Smooth muscle cell (in vitro differentiated cells): ENCODE measurements around the gene PRKCH. TPM values are rescaled to one million over a fixed set of nuclear protein-coding genes. Genes with fewer than 3 reads are reported as not detected.

Source experiments
- DNase-seq: peaks from one replicate; lab custom pipeline; 2025; ENCODE audit not compliant: unreplicated experiment; lab: John Stamatoyannopoulos, UW
- H2AFZ ChIP-seq: fragments of 200-600 bp; sonication (generic); 2 replicates; pipeline ENCODE4 v1.6.0; 2016; ENCODE audit warnings: antibody characterized with exemption, low read depth, mild to moderate bottlenecking
- H3F3A ChIP-seq: fragments of 200-600 bp; sonication (generic); 2 replicates; pipeline ENCODE4 v1.6.0; 2017; ENCODE audit warnings: antibody characterized with exemption, low read depth
- H3K27ac ChIP-seq: fragments of 200-600 bp; sonication (generic); 2 replicates; pipeline ENCODE4 v1.5.1; 2016; ENCODE audit warnings: low read depth, mild to moderate bottlenecking
- H3K27me3 ChIP-seq: fragments of 200-600 bp; sonication (generic); 2 replicates; pipeline ENCODE4 v1.6.1; 2016; ENCODE audit warnings: low read depth, mild to moderate bottlenecking
- H3K36me3 ChIP-seq: fragments of 200-600 bp; sonication (generic); 2 replicates; pipeline ENCODE4 v1.5.1; 2016; ENCODE audit warnings: low read depth
- H3K4me1 ChIP-seq: fragments of 200-600 bp; sonication (generic); 2 replicates; pipeline ENCODE4 v1.5.1; 2016; ENCODE audit warnings: low read depth
- H3K4me2 ChIP-seq: fragments of 200-600 bp; sonication (generic); 2 replicates; pipeline ENCODE4 v1.6.0; 2016; ENCODE audit warnings: mild to moderate bottlenecking
- H3K4me3 ChIP-seq: fragments of 200-600 bp; sonication (generic); 2 replicates; pipeline ENCODE4 v1.5.1; 2016; ENCODE audit warnings: mild to moderate bottlenecking
- H3K79me2 ChIP-seq: fragments of 200-600 bp; sonication (generic); 2 replicates; pipeline ENCODE4 v1.6.0; 2016; ENCODE audit warnings: low read depth, mild to moderate bottlenecking
- H3K9ac ChIP-seq: fragments of 200-600 bp; sonication (generic); 2 replicates; pipeline ENCODE4 v1.6.0; 2016; ENCODE audit warnings: low read depth
- H3K9me3 ChIP-seq: fragments of 200-600 bp; sonication (generic); replicated peaks from 2 replicates; pipeline ENCODE4 v1.5.1; 2016; ENCODE audit warnings: low read depth
- H4K20me1 ChIP-seq: fragments of 200-600 bp; sonication (generic); 2 replicates; pipeline ENCODE4 v1.6.0; 2016; ENCODE audit warnings: low read depth
- WGBS: methylation state at CpG from one replicate; pipeline ENCODE4 v1.1.7; 2016; ENCODE audit warnings: low lambda C conversion rate; 5-methylcytosine and 5-hydroxymethylcytosine counted together
- polyA plus RNA-seq: library from polyadenylated mRNA; unstranded; fragments of >200 nt; fragmentation: Nextera tagmentation; extraction: Ambion mirVana; gene quantifications from 2 replicates; pipeline ENCODE4 v1.2.1, GENCODE V29; 2016
- total RNA-seq: library from RNA; depleted of rRNA; stranded (reverse); fragments of >200 nt; gene quantifications from 2 replicates; pipeline ENCODE4 v1.2.3, GENCODE V29; 2014
- TF ChIP-seq, protein P1 (sequence below): fragments of 200-600 bp; sonication (generic); IDR thresholded peaks from 2 replicates; pipeline ENCODE4 v1.5.1; 2017; ENCODE audit warnings: borderline replicate concordance, mild to moderate bottlenecking, antibody characterized with exemption; ENCODE audit not compliant: insufficient read depth, poor library complexity, severe bottlenecking

Gene PRKCH
- total and polyA plus RNA-seq, 2 experiments from 2014 or later: 1.5 to 7.6 TPM

DNA sequence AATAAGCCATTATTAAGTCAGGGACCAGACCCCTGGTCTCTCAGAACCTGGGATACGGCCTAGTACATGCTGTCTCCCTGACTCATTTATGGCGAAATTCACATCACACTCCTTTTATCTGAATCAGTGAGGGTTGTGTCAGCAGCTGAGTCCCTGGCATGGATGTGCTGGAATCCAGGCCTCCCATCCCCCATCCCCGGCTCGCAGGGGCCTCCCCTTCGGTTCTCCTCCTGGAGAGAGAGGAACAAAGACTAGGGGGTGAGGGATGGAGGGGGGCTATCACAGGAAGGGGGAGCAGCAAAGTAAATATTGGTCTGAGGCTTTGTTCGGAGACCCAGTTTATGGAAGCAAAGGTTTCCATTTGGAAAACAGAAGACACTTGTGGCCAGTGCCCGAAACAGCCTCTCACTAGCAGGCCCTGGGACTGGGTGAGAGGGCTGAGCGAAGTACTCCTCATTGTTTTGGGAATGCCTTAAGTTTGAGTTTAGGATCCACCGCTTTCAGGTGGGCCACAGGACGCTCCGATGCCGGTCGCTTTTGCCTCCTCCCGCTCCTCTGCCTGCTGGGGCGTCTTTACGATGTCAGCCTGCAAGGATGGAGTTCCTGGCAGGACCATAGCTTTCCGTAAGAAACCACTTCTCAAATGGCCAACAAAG, 145.0 kb downstream of the PRKCH start:
- Histone ChIP-seq H3K4me2 (peak overlapping the region; percentile 7), H3K27me3 (no peaks in the 10 kb centered on the region), H3K9ac (no peak overlapping the region), H3F3A (peaks cover 5% of the 10 kb centered on the region), H3K27ac (peak overlapping the region; percentile 56), H3K36me3 (no peaks in the 10 kb centered on the region), H3K79me2 (no peaks in the 10 kb centered on the region), H3K4me1 (peaks cover 15% of the 10 kb centered on the region), H2AFZ (no peak overlapping the region), H3K4me3 (no peak overlapping the region), H3K9me3 (no peaks in the 10 kb centered on the region), H4K20me1 (no peaks in the 10 kb centered on the region)
- TF ChIP-seq, protein P1, sequence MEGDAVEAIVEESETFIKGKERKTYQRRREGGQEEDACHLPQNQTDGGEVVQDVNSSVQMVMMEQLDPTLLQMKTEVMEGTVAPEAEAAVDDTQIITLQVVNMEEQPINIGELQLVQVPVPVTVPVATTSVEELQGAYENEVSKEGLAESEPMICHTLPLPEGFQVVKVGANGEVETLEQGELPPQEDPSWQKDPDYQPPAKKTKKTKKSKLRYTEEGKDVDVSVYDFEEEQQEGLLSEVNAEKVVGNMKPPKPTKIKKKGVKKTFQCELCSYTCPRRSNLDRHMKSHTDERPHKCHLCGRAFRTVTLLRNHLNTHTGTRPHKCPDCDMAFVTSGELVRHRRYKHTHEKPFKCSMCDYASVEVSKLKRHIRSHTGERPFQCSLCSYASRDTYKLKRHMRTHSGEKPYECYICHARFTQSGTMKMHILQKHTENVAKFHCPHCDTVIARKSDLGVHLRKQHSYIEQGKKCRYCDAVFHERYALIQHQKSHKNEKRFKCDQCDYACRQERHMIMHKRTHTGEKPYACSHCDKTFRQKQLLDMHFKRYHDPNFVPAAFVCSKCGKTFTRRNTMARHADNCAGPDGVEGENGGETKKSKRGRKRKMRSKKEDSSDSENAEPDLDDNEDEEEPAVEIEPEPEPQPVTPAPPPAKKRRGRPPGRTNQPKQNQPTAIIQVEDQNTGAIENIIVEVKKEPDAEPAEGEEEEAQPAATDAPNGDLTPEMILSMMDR: no peak
- 47% methylated on average over 17 of the region's 17 CpGs for WGBS
- DNase-seq: peak; percentile 26

DNA sequence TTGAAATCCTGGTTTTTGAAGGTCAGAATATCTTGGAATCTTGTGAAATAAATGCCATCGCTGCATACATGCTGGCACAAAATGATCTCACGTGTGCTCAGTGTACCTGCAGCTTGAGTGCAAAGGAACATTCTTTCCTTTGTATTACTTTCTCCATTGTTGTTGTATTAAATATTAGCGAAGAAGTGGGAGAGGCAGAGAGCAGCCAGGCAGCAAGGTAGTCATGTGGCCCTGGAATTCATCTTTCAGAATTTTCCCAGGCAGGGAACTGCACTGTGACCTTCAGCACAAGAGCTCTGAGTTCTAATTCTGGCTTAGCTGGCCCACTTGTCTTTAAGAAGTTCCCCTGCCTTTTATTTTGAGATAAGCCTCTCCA, 145.5 kb downstream of the PRKCH start:
- Histone ChIP-seq H3K27ac (peak overlapping the region; percentile 56), H3K79me2 (no peaks in the 10 kb centered on the region), H3K36me3 (no peaks in the 10 kb centered on the region), H3K9ac (no peak overlapping the region), H2AFZ (no peak overlapping the region), H3K27me3 (no peaks in the 10 kb centered on the region), H4K20me1 (no peaks in the 10 kb centered on the region), H3F3A (peaks cover 5% of the 10 kb centered on the region), H3K4me2 (no peak overlapping the region), H3K4me3 (no peak overlapping the region), H3K9me3 (no peaks in the 10 kb centered on the region), H3K4me1 (peaks cover 15% of the 10 kb centered on the region)
- DNase-seq: no peak
- TF ChIP-seq, protein P1: no peak
- WGBS: 93% methylated on average over 3 of the region's 3 CpGs

DNA sequence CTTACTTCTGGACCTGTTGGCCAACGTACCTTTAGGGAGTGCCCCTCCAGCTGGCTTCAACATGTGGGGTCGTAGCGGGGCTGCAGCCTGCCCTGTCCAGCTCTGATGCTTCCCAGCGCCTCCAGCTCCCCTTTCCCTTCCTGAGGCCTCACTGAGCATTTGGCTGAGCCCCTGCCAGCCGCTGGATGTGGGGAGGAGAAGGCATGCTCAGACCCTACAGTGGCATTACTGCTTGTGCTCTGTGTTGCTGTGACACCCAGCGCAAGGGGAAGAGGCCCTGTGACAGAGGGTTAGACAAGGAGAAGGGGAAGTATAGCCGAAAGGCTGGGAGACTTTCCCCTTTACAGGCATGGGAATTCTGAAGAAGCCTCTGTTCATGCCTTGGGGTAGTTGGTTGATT, 145.9 kb downstream of the PRKCH start:
- Histone ChIP-seq H3K9me3 (no peaks in the 10 kb centered on the region), H3K4me3 (no peak overlapping the region), H3K4me1 (peaks cover 15% of the 10 kb centered on the region), H3F3A (peaks cover 5% of the 10 kb centered on the region), H3K4me2 (no peak overlapping the region), H3K27ac (no peak overlapping the region), H2AFZ (no peak overlapping the region), H3K27me3 (no peaks in the 10 kb centered on the region), H3K36me3 (no peaks in the 10 kb centered on the region), H4K20me1 (no peaks in the 10 kb centered on the region), H3K79me2 (no peaks in the 10 kb centered on the region), H3K9ac (no peak overlapping the region)
- no peak for DNase-seq
- TF ChIP-seq, protein P1: no peak
- WGBS: 94% methylated on average over 7 of the region's 7 CpGs
